OCI-LY7 (cell line): ENCODE data around the gene TCHHL1. TPM values are rescaled to one million over a fixed set of nuclear protein-coding genes. Genes with fewer than 3 reads are reported as not detected.

Experiments
- BruUV-seq: library from RNA; stranded (reverse); fragments of 400-500 nt; replicated peaks from 2 replicates; lab custom pipeline; 2021; lab: Mats Ljungman, UMichigan
- CTCF ChIA-PET: fragments of 300-600 bp; sonication (Branson Sonifier 250); formaldehyde crosslinking; loops from one replicate; lab custom pipeline; 2022; ENCODE audit warnings: antibody characterized with exemption; ENCODE audit not compliant: unreplicated experiment; lab: Charles Lee
- POLR2A ChIA-PET: fragments of 300-600 bp; sonication (Branson Sonifier 250); formaldehyde crosslinking; loops from one replicate; lab custom pipeline; 2022; ENCODE audit warnings: antibody characterized with exemption; lab: Charles Lee
- DNase-seq: peaks from one replicate; pipeline ENCODE4 v3.0.0-alpha.2; 2015; ENCODE audit warnings: low spot score
- H2AFZ ChIP-seq: fragments of 200-600 bp; sonication (generic), shearing (Covaris generic); 2 replicates; pipeline ENCODE4 v1.6.1; 2014; ENCODE audit warnings: mild to moderate bottlenecking, antibody characterized with exemption, low read length, moderate library complexity
- H3K27ac ChIP-seq: fragments of 200-600 bp; sonication (generic); 2 replicates; pipeline ENCODE4 v1.5.1; 2014; ENCODE audit warnings: mixed run types, low read depth, mild to moderate bottlenecking, moderate library complexity, low read length, inconsistent platforms; ENCODE audit not compliant: poor library complexity, severe bottlenecking
- H3K36me3 ChIP-seq: fragments of 200-600 bp; sonication (generic); 2 replicates; pipeline ENCODE4 v1.6.1; 2014; ENCODE audit warnings: mild to moderate bottlenecking, antibody characterized with exemption, low read length, moderate library complexity, mixed read lengths; ENCODE audit not compliant: insufficient read depth
- H3K4me1 ChIP-seq: fragments of 200-600 bp; sonication (generic); 2 replicates; pipeline ENCODE4 v1.5.1; 2014; ENCODE audit warnings: mild to moderate bottlenecking, low read length; ENCODE audit not compliant: insufficient read depth, poor library complexity, severe bottlenecking
- H3K4me2 ChIP-seq: fragments of 200-600 bp; sonication (generic); 2 replicates; pipeline ENCODE4 v1.6.1; 2014; ENCODE audit warnings: mild to moderate bottlenecking, low read length
- H3K4me3 ChIP-seq: fragments of 200-600 bp; sonication (generic); 2 replicates; pipeline ENCODE4 v1.5.1; 2014; ENCODE audit warnings: mild to moderate bottlenecking, low read depth, low read length; ENCODE audit not compliant: poor library complexity, severe bottlenecking
- H3K79me2 ChIP-seq: fragments of 200-600 bp; sonication (generic); 2 replicates; pipeline ENCODE4 v1.6.1; 2016; ENCODE audit warnings: low read depth, mild to moderate bottlenecking, low read length, moderate library complexity, mixed read lengths; ENCODE audit not compliant: insufficient read depth
- H3K9me2 ChIP-seq: fragments of 200-600 bp; sonication (generic); 2 replicates; pipeline ENCODE4 v1.6.1; 2016; ENCODE audit warnings: mild to moderate bottlenecking, low read length, mixed read lengths; ENCODE audit not compliant: insufficient read depth
- H3K9me3 ChIP-seq: fragments of 200-600 bp; sonication (generic); 2 replicates; pipeline ENCODE4 v1.6.1; 2014; ENCODE audit warnings: mild to moderate bottlenecking, mixed run types, low read length, mixed read lengths
- H4K20me1 ChIP-seq: fragments of 200-600 bp; sonication (generic); 2 replicates; pipeline ENCODE4 v1.6.1; 2014; ENCODE audit warnings: mild to moderate bottlenecking, antibody characterized with exemption, low read length, moderate library complexity, mixed read lengths; ENCODE audit not compliant: insufficient read depth
- CTCF ChIP-seq: fragments of 200-600 bp; sonication (generic); conservative IDR thresholded peaks from 2 replicates; pipeline ENCODE4 v1.5.1; 2014; ENCODE audit warnings: mild to moderate bottlenecking, antibody characterized with exemption, low read length, moderate library complexity, mixed read lengths
- EZH2phosphoT487 ChIP-seq: fragments of 200-600 bp; sonication (generic); IDR thresholded peaks from 2 replicates; pipeline ENCODE4 v1.6.1; 2018; ENCODE audit warnings: low read depth, borderline replicate concordance, mild to moderate bottlenecking, mixed run types, antibody characterized with exemption, low read length, moderate library complexity, mixed read lengths
- intact Hi-C: fragments of 100-400 bp; cut with micrococcal nuclease; formaldehyde crosslinking; loops from one replicate; pipeline ENCODE4 v1.10.0; 2022; ENCODE audit not compliant: unreplicated experiment
- total RNA-seq, 2 experiments: library from RNA; depleted of rRNA in 1 of 2; stranded (reverse); fragments of >200 nt in 1 of 2; shearing (Covaris generic) in 1 of 2; gene quantifications; 2 replicates each; pipeline ENCODE4 v1.2.3, GENCODE V29; 2014 to 2022

The TCHHL1 gene
- total RNA-seq, 2 experiments from 2014 or later: not detected

- H3K79me2 ChIP-seq: no peaks in the 10 kb centered on the region
- H3K9me3 ChIP-seq: no peaks in the 10 kb centered on the region
- H4K20me1 ChIP-seq: no peaks in the 10 kb centered on the region
- H3K4me1 ChIP-seq: peaks cover 17% of the 10 kb centered on the region
- no peaks in the 10 kb centered on the region for H3K36me3 ChIP-seq
- H3K27ac ChIP-seq: no peak overlapping the region
- TF ChIP-seq CTCF (0 out of 2 replicates have a peak, but pooled peaks have one; percentile 13), EZH2phosphoT487 (no peak)
- no peak for DNase-seq
- no peak overlapping the region for H3K4me2 ChIP-seq
- no peak overlapping the region for H3K4me3 ChIP-seq
- no TSS peak for BruUV-seq
- ChIA-PET CTCF (interaction anchor here (0.8 kb wide), 1 partner anchor 136 kb away, joined by 3 read pairs; no protein-coding TSS in a partner anchor), POLR2A (interaction anchor here (6.2 kb wide), 1 partner anchor 15 kb away, joined by 38 read pairs; the partner anchor contains the start of gene S100A11)
- no peaks in the 10 kb centered on the region for H3K9me2 ChIP-seq
- intact Hi-C loops: loop anchor here (5.0 kb wide), 2 partner anchors 296 to 406 kb away; no protein-coding TSS in a partner anchor
- no peak overlapping the region for H2AFZ ChIP-seq
These were observed 37.8 kb downstream of the TCHHL1 start for GRCh38 chr1:152050886-152051675.

- ChIA-PET POLR2A (interaction anchor here (0.7 to 6.2 kb wide), 4 partner anchors 14 to 409 kb away, joined by 3 to 38 read pairs (median 5); partner anchors contain the start of gene S100A11), CTCF (no interaction called here)
- no peaks in the 10 kb centered on the region for H4K20me1 ChIP-seq
- H3K4me2 ChIP-seq: no peak overlapping the region
- H3K27ac ChIP-seq: no peak overlapping the region
- no peak overlapping the region for H2AFZ ChIP-seq
- H3K9me2 ChIP-seq: no peaks in the 10 kb centered on the region
- BruUV-seq: no TSS peak
- H3K36me3 ChIP-seq: no peaks in the 10 kb centered on the region
- no peak overlapping the region for H3K4me3 ChIP-seq
- intact Hi-C loops: loop anchor here (5.0 kb wide), 2 partner anchors 298 to 408 kb away; no protein-coding TSS in a partner anchor
- no peak for DNase-seq
- no peaks in the 10 kb centered on the region for H3K9me3 ChIP-seq
- H3K4me1 ChIP-seq: peaks cover 17% of the 10 kb centered on the region
- no peaks in the 10 kb centered on the region for H3K79me2 ChIP-seq
- no peak for TF ChIP-seq EZH2phosphoT487
- no peak for TF ChIP-seq CTCF
These were observed 39.4 kb downstream of the TCHHL1 start for GRCh38 chr1:152049291-152050083.
